T-cell (primary cell): ENCODE measurements around the gene DHH. TPM values are rescaled to one million over a fixed set of nuclear protein-coding genes. Genes with fewer than 3 reads are reported as not detected.

Source experiments
- ATAC-seq, 4 experiments: fragments of 200-7000 bp in 3 of 4; fragments of 150-1000 bp in 1 of 4; cut with Tn5 transposase; replicated peaks in 1 of 4; 1 replicate in 3 of 4; 2 replicates in 1 of 4; pipeline ENCODE4 v1.10.0; 2021; ENCODE audit warnings: moderate library complexity in 3 of 4, mild to moderate bottlenecking in 2 of 4, moderate number of reproducible peaks in 1 of 4
- CTCF ChIA-PET, 2 donors: fragments of 300-600 bp; sonication (Branson Sonifier 250); formaldehyde crosslinking; loops; one replicate each; lab custom pipeline; 2022; ENCODE audit warnings: antibody characterized with exemption in 2 of 2; lab: Charles Lee
- POLR2A ChIA-PET, 2 donors: fragments of 300-600 bp; sonication (Branson Sonifier 250); formaldehyde crosslinking; loops; one replicate each; lab custom pipeline; 2022; ENCODE audit warnings: antibody characterized with exemption in 2 of 2; lab: Charles Lee
- DNase-seq, 35 experiments: peaks; one replicate each; pipeline versions ENCODE4 v3.0.0 to v3.0.0-alpha.2; 2013 to 2023
- H3K27ac ChIP-seq: one replicate; pipeline ENCODE4 v1.5.1; 2013; ENCODE audit warnings: low read length
- H3K27me3 ChIP-seq, 2 experiments: replicated peaks in 1 of 2; 1 replicate in 1 of 2; 2 replicates in 1 of 2; pipeline versions ENCODE4 v1.6.1 to v1.7.0; 2013; ENCODE audit warnings: low read length in 1 of 2, mixed read lengths in 1 of 2; ENCODE audit not compliant: control insufficient read depth in 2 of 2, insufficient read depth in 2 of 2; ENCODE audit errors: extremely low read depth in 1 of 2
- H3K36me3 ChIP-seq, 2 donors: 1 replicate in 1 of 2; 2 replicates in 1 of 2; pipeline versions ENCODE4 v1.6.1 to v1.7.0; 2013; ENCODE audit warnings: low read length in 1 of 2; ENCODE audit not compliant: control insufficient read depth in 2 of 2, insufficient read depth in 1 of 2; ENCODE audit errors: extremely low read depth in 1 of 2
- H3K4me1 ChIP-seq, 2 experiments: 1 replicate in 1 of 2; 2 replicates in 1 of 2; pipeline versions ENCODE4 v1.6.1 to v1.7.0; 2013; ENCODE audit warnings: low read length in 2 of 2, mixed read lengths in 1 of 2; ENCODE audit not compliant: insufficient read depth in 2 of 2, control insufficient read depth in 1 of 2; ENCODE audit errors: extremely low read depth in 1 of 2
- H3K4me3 ChIP-seq, 2 donors: 1 replicate in 1 of 2; 2 replicates in 1 of 2; pipeline versions ENCODE4 v1.5.1 to v1.7.0; 2013; ENCODE audit warnings: mild to moderate bottlenecking in 2 of 2, low read length in 1 of 2, moderate library complexity in 1 of 2; ENCODE audit not compliant: control insufficient read depth in 1 of 2; ENCODE audit errors: extremely low read depth in 1 of 2
- H3K9me3 ChIP-seq: 2 replicates; pipeline ENCODE4 v1.7.0; 2013
- H3K27ac Mint-ChIP-seq, 2 donors: one replicate each; pipeline ENCODE4 v1.8.0; 2020 to 2021; ENCODE audit warnings: mild to moderate bottlenecking in 2 of 2, mixed read lengths in 2 of 2
- H3K27me3 Mint-ChIP-seq, 2 donors: one replicate each; pipeline ENCODE4 v1.8.0; 2021 to 2022; ENCODE audit warnings: mixed read lengths in 2 of 2
- H3K36me3 Mint-ChIP-seq: one replicate; pipeline ENCODE4 v1.8.0; 2021; ENCODE audit warnings: mixed read lengths
- H3K4me1 Mint-ChIP-seq, 3 donors: one replicate each; pipeline ENCODE4 v1.8.0; 2020 to 2022; ENCODE audit warnings: mixed read lengths in 3 of 3, mild to moderate bottlenecking in 1 of 3
- H3K4me3 Mint-ChIP-seq, 3 donors: one replicate each; pipeline ENCODE4 v1.8.0; 2020 to 2022; ENCODE audit warnings: mild to moderate bottlenecking in 3 of 3, mixed read lengths in 3 of 3, moderate library complexity in 3 of 3
- H3K9me3 Mint-ChIP-seq, 3 donors: one replicate each; pipeline ENCODE4 v1.8.0; 2020 to 2022; ENCODE audit warnings: mixed read lengths in 3 of 3
- WGBS: methylation state at CpG from one replicate; pipeline ENCODE4 v1.1.5; 2013; ENCODE audit warnings: missing lambda C conversion rate; ENCODE audit not compliant: insufficient coverage; 5-methylcytosine and 5-hydroxymethylcytosine counted together
- total RNA-seq, 35 experiments: library from RNA in 6 of 35; stranded (reverse) in 6 of 35; fragments of 120-200 nt in 1 of 35; gene quantifications; one replicate each; pipeline versions ENCODE4 v1.2.1 to v1.2.4 and lab custom pipeline; 2013 to 2026

Gene DHH
- total RNA-seq, 5 donors from 2014 or later (not counting 1 experiment from before 2014, with no cell fraction given) = 0.12 to 0.45 (median 0.38) TPM

DNA sequence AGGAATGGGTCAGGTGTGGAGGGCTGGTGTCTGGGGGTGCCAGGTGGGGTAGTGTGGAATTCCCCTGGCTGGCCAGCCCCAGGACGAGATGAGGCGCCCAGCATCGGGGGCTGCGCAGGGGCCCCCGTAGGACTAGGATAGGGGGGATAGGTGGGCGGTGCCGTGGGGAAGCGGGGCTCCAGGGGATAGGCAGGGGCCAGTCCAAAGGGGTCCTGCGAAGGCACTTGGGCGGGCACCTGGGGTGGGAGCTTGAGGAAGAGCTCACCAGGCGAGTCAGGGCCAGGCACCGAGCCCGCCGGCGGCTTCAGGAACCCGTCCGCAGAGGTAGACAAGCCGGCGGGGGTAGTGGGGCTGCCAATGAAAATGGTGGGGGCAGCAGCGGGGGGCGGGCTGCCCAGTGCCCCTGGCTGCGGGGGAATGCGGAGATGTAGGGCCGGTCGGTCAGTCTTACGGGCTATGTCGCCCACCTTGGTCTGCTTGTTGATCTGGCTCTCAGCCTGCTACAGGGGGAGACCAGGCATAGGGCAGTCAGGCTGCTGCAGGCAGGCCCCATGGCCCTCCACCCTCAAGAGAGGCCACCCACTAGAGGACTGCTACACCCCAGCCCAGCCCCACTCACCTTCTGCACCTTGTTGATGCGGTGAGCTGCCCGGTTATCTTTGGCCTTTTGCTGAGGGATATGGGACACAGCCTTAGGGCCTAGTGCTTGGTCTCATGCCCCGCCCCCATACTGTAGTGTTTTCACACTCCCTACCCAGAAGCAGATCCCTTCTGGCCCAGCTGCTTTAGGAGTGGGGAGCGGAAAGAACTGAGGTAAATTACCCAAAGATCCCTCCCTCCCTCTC lies 53.3 kb downstream of the DHH start:
- DNase-seq (no peak), ATAC-seq (no peak)
- Mint-ChIP-seq H3K9me3 (no peaks in the 10 kb centered on the region), H3K27me3 (no peaks in the 10 kb centered on the region), H3K36me3 (peaks cover 48% of the 10 kb centered on the region), H3K27ac (no peak overlapping the region), H3K4me1 (peaks cover 4 to 19% (median 8%) of the 10 kb centered on the region in 3 donors), H3K4me3 (no peak overlapping the region)
- H3K27ac ChIP-seq = no peak overlapping the region
- POLR2A ChIA-PET = no interaction called here
- CTCF ChIA-PET = no interaction called here
- H3K27me3 ChIP-seq = no peaks in the 10 kb centered on the region
- peaks cover 0 to 9% of the 10 kb centered on the region in 2 experiments for H3K4me1 ChIP-seq
- peaks cover 49 to 98% of the 10 kb centered on the region in 2 donors for H3K36me3 ChIP-seq
- H3K4me3 ChIP-seq = no peak overlapping the region
- no peaks in the 10 kb centered on the region for H3K9me3 ChIP-seq
- WGBS = 98% methylated on average over 23 of the region's 31 CpGs

DNA sequence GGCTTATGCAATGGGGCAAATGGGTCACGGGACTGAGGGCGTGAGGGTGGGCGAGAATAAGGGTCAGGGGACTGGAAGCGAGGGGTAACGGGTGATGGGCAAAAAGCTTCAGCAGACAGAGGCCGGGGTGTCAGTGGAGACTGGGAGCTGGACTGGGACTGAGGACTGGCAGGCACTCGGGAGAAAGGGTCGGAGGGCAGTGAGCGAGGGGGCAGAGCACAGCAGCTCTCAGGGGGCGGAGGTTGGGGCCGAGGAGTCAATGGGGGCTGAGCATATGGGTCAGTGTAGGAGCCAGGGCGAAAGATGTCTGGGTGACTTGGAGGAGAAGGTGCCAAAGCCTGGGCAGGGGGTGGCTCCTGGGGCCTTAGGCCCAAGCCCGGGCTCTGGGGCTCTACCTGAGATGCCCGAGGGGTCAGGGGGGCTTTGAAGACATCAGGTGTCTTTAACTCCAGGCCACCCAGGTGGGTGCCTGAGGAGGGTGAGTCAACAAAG lies 54.2 kb downstream of the DHH start:
- 98% methylated on average over 11 of the region's 14 CpGs for WGBS
- H3K4me3 Mint-ChIP-seq = no peak overlapping the region
- no peak overlapping the region for H3K27ac Mint-ChIP-seq

DNA sequence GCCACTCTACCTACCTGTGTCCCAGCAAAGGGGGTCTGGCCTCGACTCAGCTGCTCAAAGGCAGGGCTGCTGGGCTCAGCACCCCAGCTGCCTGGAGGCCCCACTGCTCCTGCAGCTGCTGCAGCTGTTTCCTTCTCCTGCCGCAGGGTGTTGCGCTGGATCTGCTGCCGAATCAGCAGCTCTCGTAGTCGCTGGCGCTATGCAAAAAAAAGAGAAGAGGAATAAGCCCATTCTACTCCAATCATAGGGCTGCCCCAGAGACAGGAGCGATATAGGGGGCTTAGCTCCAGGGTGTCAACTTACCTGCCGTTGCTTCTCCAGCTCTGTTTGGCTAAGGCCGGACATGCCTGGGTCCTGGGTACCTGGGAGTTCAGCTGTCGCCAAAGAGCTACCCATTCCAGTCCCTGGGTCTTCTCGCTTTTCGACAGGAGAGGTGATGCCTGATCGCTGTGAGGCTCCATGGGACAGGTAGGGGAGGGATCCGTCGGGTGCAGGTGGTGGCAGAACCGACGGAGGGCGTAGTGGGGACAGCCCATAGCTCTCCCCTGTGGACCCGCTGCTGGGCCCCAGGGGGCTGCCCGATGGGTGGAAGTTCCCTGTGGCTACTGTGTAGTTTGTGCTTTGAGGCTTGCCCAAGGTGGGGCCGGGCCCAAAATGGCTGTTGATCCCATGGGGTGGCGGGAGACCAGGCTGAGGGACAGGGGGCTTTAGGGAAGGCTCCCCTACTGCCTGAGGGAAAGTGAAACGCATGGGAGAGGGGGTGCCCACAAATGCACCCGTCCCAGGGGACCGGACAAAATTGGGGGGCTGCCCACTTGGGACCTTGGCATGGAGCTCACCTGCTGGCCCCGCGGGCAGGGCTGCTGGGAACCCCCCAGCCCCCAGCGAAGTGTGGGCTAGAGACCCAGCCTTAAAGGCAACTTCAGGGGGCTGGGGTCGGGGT lies 54.9 kb downstream of the DHH start:
- ATAC-seq (no peak), DNase-seq (no peak)
- H3K4me1 Mint-ChIP-seq = peaks cover 4 to 18% (median 8%) of the 10 kb centered on the region in 3 donors
- Histone ChIP-seq H3K4me1 (peaks cover 0 to 9% of the 10 kb centered on the region in 2 experiments), H3K27me3 (no peaks in the 10 kb centered on the region), H3K9me3 (no peaks in the 10 kb centered on the region), H3K4me3 (no peak overlapping the region), H3K27ac (no peak overlapping the region), H3K36me3 (peaks cover 41 to 89% of the 10 kb centered on the region in 2 donors)
- H3K27ac Mint-ChIP-seq = no peak overlapping the region
- CTCF ChIA-PET = no interaction called here
- 96% methylated on average over 24 of the region's 30 CpGs for WGBS
- H3K9me3 Mint-ChIP-seq = no peaks in the 10 kb centered on the region
- H3K4me3 Mint-ChIP-seq = no peak overlapping the region
- peaks cover 46% of the 10 kb centered on the region for H3K36me3 Mint-ChIP-seq
- POLR2A ChIA-PET = interaction anchor here in 1 of 2 donors (0.6 kb wide), 1 partner anchor 39 kb away, joined by 10 read pairs; no protein-coding TSS in a partner anchor
- no peaks in the 10 kb centered on the region for H3K27me3 Mint-ChIP-seq

More for the DNA sequence above, 54.2 kb downstream of the DHH start:
- Histone ChIP-seq H3K36me3 (peaks cover 45 to 89% of the 10 kb centered on the region in 2 donors), H3K4me1 (peaks cover 0 to 9% of the 10 kb centered on the region in 2 experiments), H3K4me3 (no peak overlapping the region), H3K9me3 (no peaks in the 10 kb centered on the region), H3K27me3 (no peaks in the 10 kb centered on the region), H3K27ac (no peak overlapping the region)
- no peak for DNase-seq
- Mint-ChIP-seq H3K36me3 (peaks cover 45% of the 10 kb centered on the region), H3K9me3 (no peaks in the 10 kb centered on the region), H3K4me1 (peaks cover 4 to 19% (median 8%) of the 10 kb centered on the region in 3 donors), H3K27me3 (no peaks in the 10 kb centered on the region)
- CTCF ChIA-PET = interaction anchor here in 1 of 2 donors (0.6 kb wide), 1 partner anchor 64 kb away, joined by 3 read pairs; no protein-coding TSS in a partner anchor
- no peak for ATAC-seq
- POLR2A ChIA-PET = no interaction called here

DNA sequence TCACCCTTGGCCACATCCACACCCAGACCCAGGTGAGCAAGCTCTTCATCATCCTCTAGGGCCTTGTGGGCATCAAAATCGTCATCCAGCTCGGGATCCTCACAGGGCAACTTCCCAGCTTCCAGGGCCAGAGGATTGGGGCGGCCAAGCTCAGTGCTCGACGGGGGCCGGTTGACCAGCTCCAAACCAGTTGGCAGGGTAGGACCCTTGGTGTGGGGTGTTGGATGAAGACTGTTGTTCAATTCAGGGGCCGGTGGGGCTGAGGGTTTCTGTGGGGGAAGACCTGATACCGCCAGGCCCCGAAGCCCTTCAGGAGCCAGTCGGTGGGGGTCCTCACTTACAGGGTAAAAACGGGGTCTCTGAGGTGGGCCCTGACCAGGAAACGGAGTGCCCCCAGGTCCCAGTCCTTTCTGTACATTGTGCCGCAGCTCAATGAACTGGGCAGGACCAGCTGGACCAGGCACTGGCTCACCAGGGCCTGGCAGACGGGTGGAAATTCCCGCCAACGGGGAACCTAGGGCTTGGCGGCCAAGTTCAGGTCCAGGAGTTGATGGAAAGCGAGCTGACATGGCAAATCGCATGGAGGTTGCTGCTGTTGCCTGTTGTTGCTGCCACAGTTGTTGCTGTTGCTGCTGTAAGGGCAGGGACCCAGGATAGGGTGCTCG lies 56.2 kb downstream of the DHH start:
- H3K4me3 Mint-ChIP-seq = no peak overlapping the region
- WGBS = 97% methylated on average over 18 of the region's 20 CpGs
- ChIA-PET POLR2A (no interaction called here), CTCF (no interaction called here)
- H3K27ac Mint-ChIP-seq = no peak overlapping the region
- H3K36me3 Mint-ChIP-seq = peaks cover 44% of the 10 kb centered on the region
- Histone ChIP-seq H3K27ac (no peak overlapping the region), H3K36me3 (peaks cover 40 to 89% of the 10 kb centered on the region in 2 donors), H3K27me3 (no peaks in the 10 kb centered on the region), H3K4me1 (no peaks in the 10 kb centered on the region), H3K4me3 (no peak overlapping the region), H3K9me3 (no peaks in the 10 kb centered on the region)
- DNase-seq = no peak
- no peaks in the 10 kb centered on the region for H3K9me3 Mint-ChIP-seq
- H3K27me3 Mint-ChIP-seq = no peaks in the 10 kb centered on the region
- H3K4me1 Mint-ChIP-seq = peaks cover 0 to 6% (median 0%) of the 10 kb centered on the region in 3 donors
- no peak for ATAC-seq

DNA sequence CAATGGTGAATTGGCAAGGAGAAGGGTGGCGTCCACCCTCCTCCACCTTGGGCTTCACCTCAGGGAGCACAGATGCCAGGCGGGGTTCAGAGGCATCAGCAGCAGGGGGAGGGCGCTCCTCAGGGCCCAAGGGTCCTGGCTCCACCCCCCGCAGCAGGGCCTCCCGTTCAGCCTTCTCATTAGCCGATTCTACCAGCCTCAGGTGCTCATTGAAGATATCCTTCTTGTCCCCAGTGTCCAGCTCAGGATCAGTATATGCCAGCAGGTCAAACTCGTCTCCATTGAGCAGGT lies 56.7 kb downstream of the DHH start:
- POLR2A ChIA-PET = interaction anchor here in 1 of 2 donors (0.6 kb wide), 1 partner anchor 295 kb away, joined by 3 read pairs; no protein-coding TSS in a partner anchor
- Mint-ChIP-seq H3K36me3 (peaks cover 40% of the 10 kb centered on the region), H3K27me3 (no peaks in the 10 kb centered on the region), H3K4me1 (peaks cover 0 to 6% (median 0%) of the 10 kb centered on the region in 3 donors), H3K9me3 (no peaks in the 10 kb centered on the region), H3K27ac (no peak overlapping the region), H3K4me3 (no peak overlapping the region)
- Histone ChIP-seq H3K36me3 (peaks cover 41 to 89% of the 10 kb centered on the region in 2 donors), H3K27me3 (no peaks in the 10 kb centered on the region), H3K27ac (no peak overlapping the region), H3K9me3 (no peaks in the 10 kb centered on the region), H3K4me3 (no peak overlapping the region), H3K4me1 (no peaks in the 10 kb centered on the region)
- DNase-seq (no peak), ATAC-seq (no peak)
- CTCF ChIA-PET = no interaction called here
- WGBS = 94% methylated on average over 6 of the region's 7 CpGs
